Fibroblast of mammary gland (primary cell): ENCODE measurements around the gene ZNF662.

Experiments used
- DNase-seq: peaks from one replicate; pipeline ENCODE4 v3.0.0-alpha.2; 2010; ENCODE audit warnings: low read depth
- H3K4me3 ChIP-seq: 2 replicates; pipeline ENCODE4 v1.5.1; 2011; ENCODE audit warnings: low read depth, mild to moderate bottlenecking, low read length, moderate library complexity; ENCODE audit not compliant: control insufficient read depth
- TF ChIP-seq, protein P1 (sequence below): conservative IDR thresholded peaks from 2 replicates; pipeline ENCODE4 v1.5.1; 2011; ENCODE audit warnings: low read depth, low read length, inconsistent platforms; ENCODE audit not compliant: control insufficient read depth, insufficient read depth

ZNF662 gene

DNA sequence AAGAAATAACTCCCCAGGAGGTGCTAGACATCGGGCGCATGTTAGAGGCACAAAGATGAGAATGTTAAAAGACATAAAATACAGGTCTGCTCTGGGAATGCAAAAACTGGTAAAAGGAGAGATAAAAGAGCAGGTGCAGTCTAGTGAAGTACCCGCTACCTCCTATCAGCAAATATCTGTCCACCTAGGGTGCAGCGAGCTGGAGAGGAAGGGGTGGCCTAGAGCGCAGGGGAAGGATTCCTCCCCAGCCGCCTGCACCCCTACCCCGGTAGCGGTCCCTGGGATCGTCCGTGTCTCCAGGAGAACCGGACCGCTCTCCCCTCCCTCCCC is 237 bp upstream of the ZNF662 start:
- no peak for DNase-seq
- H3K4me3 ChIP-seq, result peak overlapping the region; percentile 40
- TF ChIP-seq, protein P1, sequence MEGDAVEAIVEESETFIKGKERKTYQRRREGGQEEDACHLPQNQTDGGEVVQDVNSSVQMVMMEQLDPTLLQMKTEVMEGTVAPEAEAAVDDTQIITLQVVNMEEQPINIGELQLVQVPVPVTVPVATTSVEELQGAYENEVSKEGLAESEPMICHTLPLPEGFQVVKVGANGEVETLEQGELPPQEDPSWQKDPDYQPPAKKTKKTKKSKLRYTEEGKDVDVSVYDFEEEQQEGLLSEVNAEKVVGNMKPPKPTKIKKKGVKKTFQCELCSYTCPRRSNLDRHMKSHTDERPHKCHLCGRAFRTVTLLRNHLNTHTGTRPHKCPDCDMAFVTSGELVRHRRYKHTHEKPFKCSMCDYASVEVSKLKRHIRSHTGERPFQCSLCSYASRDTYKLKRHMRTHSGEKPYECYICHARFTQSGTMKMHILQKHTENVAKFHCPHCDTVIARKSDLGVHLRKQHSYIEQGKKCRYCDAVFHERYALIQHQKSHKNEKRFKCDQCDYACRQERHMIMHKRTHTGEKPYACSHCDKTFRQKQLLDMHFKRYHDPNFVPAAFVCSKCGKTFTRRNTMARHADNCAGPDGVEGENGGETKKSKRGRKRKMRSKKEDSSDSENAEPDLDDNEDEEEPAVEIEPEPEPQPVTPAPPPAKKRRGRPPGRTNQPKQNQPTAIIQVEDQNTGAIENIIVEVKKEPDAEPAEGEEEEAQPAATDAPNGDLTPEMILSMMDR, result no peak

DNA sequence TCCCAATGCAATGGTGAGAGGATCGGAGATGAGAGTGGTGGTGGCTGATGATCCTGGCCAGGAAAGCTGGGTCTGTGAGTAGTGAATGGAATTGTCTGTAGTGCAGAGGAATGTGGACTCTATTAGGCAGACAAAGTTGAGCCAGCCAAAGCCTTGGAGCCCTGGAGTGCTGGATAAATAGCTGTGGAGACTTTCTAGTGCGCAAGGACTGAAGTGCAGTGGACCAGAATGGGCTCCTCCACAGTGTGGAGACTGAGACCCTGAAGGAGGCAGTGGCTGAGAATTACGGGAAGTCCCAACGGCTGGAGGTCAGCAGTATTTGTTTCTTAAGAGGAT is 874 bp downstream of the ZNF662 start:
- peak overlapping the region; percentile 40 for H3K4me3 ChIP-seq
- TF ChIP-seq, protein P1, result no peak

DNA sequence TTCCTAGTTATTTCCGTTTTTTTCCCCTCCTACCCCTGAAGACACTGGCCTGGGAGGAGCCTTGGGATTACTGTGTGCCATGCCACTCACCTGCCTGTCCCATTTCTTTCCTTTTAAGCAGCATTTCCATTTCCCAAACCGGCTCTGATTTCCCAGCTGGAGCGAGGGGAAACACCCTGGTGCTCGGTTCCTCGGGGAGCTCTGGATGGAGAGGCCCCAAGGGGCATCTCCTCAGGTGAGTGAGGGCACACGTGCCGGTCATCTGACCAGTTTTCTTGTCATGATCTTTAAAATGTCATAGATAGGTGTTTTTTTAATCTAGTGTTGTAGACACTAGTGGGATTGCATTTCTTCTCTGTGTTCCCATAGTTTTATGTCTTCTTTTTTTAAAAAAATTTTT is 2.7 kb downstream of the ZNF662 start:
- H3K4me3 ChIP-seq, result no peak overlapping the region
- DNase-seq, result no peak
- TF ChIP-seq, protein P1, result no peak

More for the DNA sequence above, 874 bp downstream of the ZNF662 start:
- no peak for DNase-seq

DNA sequence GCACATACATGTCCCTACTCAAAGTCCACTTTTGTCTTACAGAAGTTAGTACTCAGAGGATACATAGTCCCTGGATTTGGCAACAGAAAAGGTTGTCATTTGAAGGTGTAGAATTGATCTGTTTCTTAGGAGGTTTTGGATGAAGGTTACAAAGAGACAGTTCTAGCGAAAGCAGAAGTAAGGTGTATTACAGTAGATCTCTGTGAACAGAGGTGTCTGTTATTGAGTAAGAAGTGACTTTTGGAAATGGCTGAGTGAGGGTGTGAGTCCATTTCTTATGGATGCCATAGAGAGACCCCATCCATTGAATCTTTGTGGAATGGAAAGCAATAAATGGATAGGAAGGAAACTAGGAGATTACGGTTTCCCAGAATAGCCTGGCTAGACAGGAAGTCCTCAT is 5.6 kb downstream of the ZNF662 start:
- no peak for DNase-seq
- no peak overlapping the region for H3K4me3 ChIP-seq
- TF ChIP-seq, protein P1, result no peak

DNA sequence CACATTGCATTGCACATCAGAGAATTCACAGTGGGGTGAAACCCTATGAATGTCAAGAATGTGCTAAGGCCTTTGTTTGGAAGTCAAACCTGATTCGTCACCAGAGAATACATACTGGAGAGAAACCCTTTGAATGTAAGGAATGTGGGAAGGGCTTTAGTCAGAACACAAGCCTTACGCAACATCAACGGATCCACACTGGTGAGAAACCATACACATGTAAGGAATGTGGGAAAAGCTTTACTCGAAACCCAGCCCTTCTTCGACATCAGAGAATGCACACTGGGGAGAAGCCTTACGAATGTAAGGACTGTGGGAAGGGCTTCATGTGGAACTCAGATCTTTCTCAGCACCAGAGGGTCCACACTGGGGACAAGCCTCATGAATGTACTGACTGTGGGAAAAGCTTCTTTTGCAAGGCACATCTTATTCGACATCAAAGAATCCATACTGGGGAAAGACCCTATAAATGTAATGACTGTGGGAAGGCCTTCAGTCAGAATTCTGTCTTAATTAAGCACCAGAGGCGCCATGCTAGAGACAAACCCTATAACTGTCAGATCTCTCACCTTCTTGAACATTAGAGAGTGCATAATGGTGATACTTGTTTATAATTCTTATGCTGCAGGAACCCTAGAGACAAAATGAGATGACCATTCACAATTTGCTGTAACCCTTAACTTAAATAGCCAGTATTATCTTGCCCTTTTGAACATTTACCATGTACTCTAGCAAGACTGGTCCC is 9.0 kb downstream of the ZNF662 start:
- no peak overlapping the region for H3K4me3 ChIP-seq
- TF ChIP-seq, protein P1, result no peak
- DNase-seq, result no peak

DNA sequence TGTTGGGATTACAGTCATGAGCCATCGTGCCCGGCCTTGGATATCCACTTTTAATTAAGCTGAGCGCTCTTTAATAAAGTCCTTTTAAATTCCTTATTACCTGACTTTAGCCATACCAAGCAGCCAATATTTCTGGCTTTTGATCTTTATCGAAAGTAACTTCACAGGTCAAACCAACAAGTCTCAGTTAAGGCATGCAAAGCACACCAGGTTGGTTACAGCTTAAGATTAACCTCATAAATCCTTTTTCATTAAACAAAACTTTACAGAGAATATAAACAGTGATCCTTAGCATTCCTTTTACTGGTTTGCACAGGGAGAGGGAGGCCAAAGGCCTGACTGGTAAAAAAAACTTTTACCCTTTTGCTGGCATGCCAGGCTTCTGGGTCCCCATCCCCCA is 17.7 kb downstream of the ZNF662 start:
- no peak overlapping the region for H3K4me3 ChIP-seq
- no peak for DNase-seq
- TF ChIP-seq, protein P1, result no peak

DNA sequence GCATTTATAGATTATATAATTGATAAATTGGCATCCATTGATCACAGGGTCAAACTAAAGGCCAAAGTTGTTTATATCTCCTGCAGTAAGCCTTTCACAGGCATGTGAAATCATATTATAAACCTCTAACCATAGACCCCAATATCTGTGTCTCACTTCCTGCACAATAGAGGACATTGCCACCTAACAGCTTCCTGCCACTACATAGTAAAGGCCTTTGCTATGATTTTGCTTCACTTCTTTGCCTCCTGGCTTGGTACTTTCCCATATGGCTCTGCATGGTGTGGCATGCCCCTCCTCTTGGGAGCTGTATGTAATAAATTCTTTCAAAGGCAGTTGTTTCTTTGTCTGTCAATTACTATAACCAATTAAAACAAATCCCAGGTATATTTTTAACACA is 20.4 kb downstream of the ZNF662 start:
- TF ChIP-seq, protein P1, result no peak
- no peak overlapping the region for H3K4me3 ChIP-seq
- DNase-seq, result no peak
